Skeletal muscle satellite cell (primary cell): ENCODE data around the gene NNAT. TPM values are rescaled to one million over a fixed set of nuclear protein-coding genes. Genes with fewer than 3 reads are reported as not detected.
"Not testable (repeated sequence)": the region's sequence is repeated elsewhere in the genome, so short reads cannot be mapped to it uniquely, and the experiment has no call there.

ENCODE experiments used
- H3K27me3 ChIP-seq: 2 replicates; pipeline ENCODE4 v1.7.0; 2013; ENCODE audit warnings: low read length; ENCODE audit not compliant: control insufficient read depth, insufficient read depth
- H3K36me3 ChIP-seq: 2 replicates; pipeline ENCODE4 v1.7.0; 2013; ENCODE audit warnings: mild to moderate bottlenecking, control low read depth, low read length; ENCODE audit not compliant: insufficient read depth
- H3K4me1 ChIP-seq: 2 replicates; pipeline ENCODE4 v1.7.0; 2013; ENCODE audit warnings: low read length; ENCODE audit not compliant: control insufficient read depth, insufficient read depth
- H3K4me2 ChIP-seq: 2 replicates; pipeline ENCODE4 v1.7.0; 2013; ENCODE audit warnings: mild to moderate bottlenecking, low read length
- H3K4me3 ChIP-seq: 2 replicates; pipeline ENCODE4 v1.7.0; 2013; ENCODE audit warnings: low read length
- H3K9ac ChIP-seq: 2 replicates; pipeline ENCODE4 v1.7.0; 2013; ENCODE audit warnings: mild to moderate bottlenecking, low read depth, low read length, moderate library complexity
- H3K9me3 ChIP-seq: replicated peaks from 2 replicates; pipeline ENCODE4 v1.7.0; 2013; ENCODE audit warnings: mild to moderate bottlenecking, control low read depth, low read length
- total RNA-seq: library from RNA; depleted of rRNA; stranded (reverse); fragments of >200 nt; gene quantifications from 2 replicates; pipeline ENCODE4 v1.2.3, GENCODE V29; 2012; rRNA removed

NNAT gene
- total RNA-seq: under 0.01 TPM in 1 of 2 replicates, not detected in the other

GRCh38 chr20:37521061-37521771, at the start of gene NNAT:
NNAT (plus strand) TSS chr20:37521250; CDS start chr20:37521332, 82 bp downstream.
- Histone ChIP-seq H3K9me3 (no peaks in the 10 kb centered on the region), H3K27me3 (no peaks in the 10 kb centered on the region), H3K4me2 (no peak within 1 kb of the TSS), H3K4me3 (no peak within 1 kb of the TSS), H3K4me1 (peaks cover 58% of the 10 kb centered on the region), H3K36me3 (peaks cover 36% of the 10 kb centered on the region), H3K9ac (no peak within 1 kb of the TSS)

- Histone ChIP-seq H3K4me1 (no peaks in the 10 kb centered on the region), H3K27me3 (peaks cover 60% of the 10 kb centered on the region), H3K4me2 (no peak overlapping the region), H3K36me3 (no peaks in the 10 kb centered on the region), H3K9me3 (no peaks in the 10 kb centered on the region), H3K9ac (no peak overlapping the region), H3K4me3 (no peak overlapping the region)
Measured at GRCh38 chr20:37471741-37472235, 49.3 kb upstream of the NNAT start.

- H3K9ac ChIP-seq, H3K4me1 ChIP-seq, H3K4me3 ChIP-seq, H3K4me2 ChIP-seq, H3K36me3 ChIP-seq, H3K9me3 ChIP-seq: not testable (repeated sequence)
- peaks cover 62% of the 10 kb centered on the region for H3K27me3 ChIP-seq
Measured at GRCh38 chr20:37472435-37472834, 48.6 kb upstream of the NNAT start.

- Histone ChIP-seq H3K4me3 (no peak overlapping the region), H3K9ac (no peak overlapping the region), H3K27me3 (peaks cover 71% of the 10 kb centered on the region), H3K4me1 (no peaks in the 10 kb centered on the region), H3K36me3 (no peaks in the 10 kb centered on the region), H3K9me3 (no peaks in the 10 kb centered on the region), H3K4me2 (no peak overlapping the region)
Measured at GRCh38 chr20:37473249-37474000, 47.6 kb upstream of the NNAT start.

- no peak overlapping the region for H3K4me3 ChIP-seq
- H3K4me2 ChIP-seq: no peak overlapping the region
- no peak overlapping the region for H3K9ac ChIP-seq
- H3K27me3 ChIP-seq: peaks cover 75% of the 10 kb centered on the region
- no peaks in the 10 kb centered on the region for H3K4me1 ChIP-seq
- H3K9me3 ChIP-seq: no peaks in the 10 kb centered on the region
- no peaks in the 10 kb centered on the region for H3K36me3 ChIP-seq
Measured at GRCh38 chr20:37474386-37474785, 46.7 kb upstream of the NNAT start.

GRCh38 chr20:37475252-37475651, 45.8 kb upstream of the NNAT start:
- no peaks in the 10 kb centered on the region for H3K9me3 ChIP-seq
- H3K4me1 ChIP-seq: no peaks in the 10 kb centered on the region
- no peak overlapping the region for H3K4me2 ChIP-seq
- H3K9ac ChIP-seq: no peak overlapping the region
- no peaks in the 10 kb centered on the region for H3K36me3 ChIP-seq
- H3K4me3 ChIP-seq: no peak overlapping the region
- H3K27me3 ChIP-seq: peaks cover 79% of the 10 kb centered on the region

GRCh38 chr20:37477041-37477440, 44.0 kb upstream of the NNAT start:
- Histone ChIP-seq H3K4me1 (no peaks in the 10 kb centered on the region), H3K36me3 (no peaks in the 10 kb centered on the region), H3K4me3 (no peak overlapping the region), H3K27me3 (peaks cover 83% of the 10 kb centered on the region), H3K9me3 (no peaks in the 10 kb centered on the region), H3K9ac (no peak overlapping the region), H3K4me2 (no peak overlapping the region)

GRCh38 chr20:37479266-37479665, 41.8 kb upstream of the NNAT start:
- no peak overlapping the region for H3K4me2 ChIP-seq
- H3K4me3 ChIP-seq: no peak overlapping the region
- no peak overlapping the region for H3K9ac ChIP-seq
- peaks cover 72% of the 10 kb centered on the region for H3K27me3 ChIP-seq
- no peaks in the 10 kb centered on the region for H3K4me1 ChIP-seq
- H3K36me3 ChIP-seq: no peaks in the 10 kb centered on the region
- no peaks in the 10 kb centered on the region for H3K9me3 ChIP-seq

- H3K9ac ChIP-seq: no peak overlapping the region
- H3K4me3 ChIP-seq: no peak overlapping the region
- H3K27me3 ChIP-seq: peaks cover 66% of the 10 kb centered on the region
- H3K36me3 ChIP-seq: no peaks in the 10 kb centered on the region
- no peaks in the 10 kb centered on the region for H3K4me1 ChIP-seq
- no peak overlapping the region for H3K4me2 ChIP-seq
- no peaks in the 10 kb centered on the region for H3K9me3 ChIP-seq
Measured at GRCh38 chr20:37479925-37480691, 40.9 kb upstream of the NNAT start.

- Histone ChIP-seq H3K9me3 (no peaks in the 10 kb centered on the region), H3K4me1 (no peaks in the 10 kb centered on the region), H3K9ac (no peak overlapping the region), H3K36me3 (no peaks in the 10 kb centered on the region), H3K4me3 (no peak overlapping the region), H3K4me2 (no peak overlapping the region), H3K27me3 (peaks cover 64% of the 10 kb centered on the region)
Measured at GRCh38 chr20:37480919-37481318, 40.1 kb upstream of the NNAT start.

- H3K4me1 ChIP-seq: no peaks in the 10 kb centered on the region
- no peaks in the 10 kb centered on the region for H3K9me3 ChIP-seq
- H3K36me3 ChIP-seq: no peaks in the 10 kb centered on the region
- H3K4me3 ChIP-seq: no peak overlapping the region
- H3K27me3 ChIP-seq: peaks cover 60% of the 10 kb centered on the region
- H3K9ac ChIP-seq: no peak overlapping the region
- H3K4me2 ChIP-seq: no peak overlapping the region
Measured at GRCh38 chr20:37481610-37482009, 39.4 kb upstream of the NNAT start.
